HG03025 (cell line): Measurements from ENCODE around the gene SIRT7.

Source experiments
- ATAC-seq: cut with Tn5 transposase; IDR thresholded peaks from one replicate; pipeline ENCODE4 v1.9.1; 2021; ENCODE audit warnings: mild to moderate bottlenecking, moderate library complexity; ENCODE audit not compliant: unreplicated experiment, low FRiP score

Gene SIRT7

DNA sequence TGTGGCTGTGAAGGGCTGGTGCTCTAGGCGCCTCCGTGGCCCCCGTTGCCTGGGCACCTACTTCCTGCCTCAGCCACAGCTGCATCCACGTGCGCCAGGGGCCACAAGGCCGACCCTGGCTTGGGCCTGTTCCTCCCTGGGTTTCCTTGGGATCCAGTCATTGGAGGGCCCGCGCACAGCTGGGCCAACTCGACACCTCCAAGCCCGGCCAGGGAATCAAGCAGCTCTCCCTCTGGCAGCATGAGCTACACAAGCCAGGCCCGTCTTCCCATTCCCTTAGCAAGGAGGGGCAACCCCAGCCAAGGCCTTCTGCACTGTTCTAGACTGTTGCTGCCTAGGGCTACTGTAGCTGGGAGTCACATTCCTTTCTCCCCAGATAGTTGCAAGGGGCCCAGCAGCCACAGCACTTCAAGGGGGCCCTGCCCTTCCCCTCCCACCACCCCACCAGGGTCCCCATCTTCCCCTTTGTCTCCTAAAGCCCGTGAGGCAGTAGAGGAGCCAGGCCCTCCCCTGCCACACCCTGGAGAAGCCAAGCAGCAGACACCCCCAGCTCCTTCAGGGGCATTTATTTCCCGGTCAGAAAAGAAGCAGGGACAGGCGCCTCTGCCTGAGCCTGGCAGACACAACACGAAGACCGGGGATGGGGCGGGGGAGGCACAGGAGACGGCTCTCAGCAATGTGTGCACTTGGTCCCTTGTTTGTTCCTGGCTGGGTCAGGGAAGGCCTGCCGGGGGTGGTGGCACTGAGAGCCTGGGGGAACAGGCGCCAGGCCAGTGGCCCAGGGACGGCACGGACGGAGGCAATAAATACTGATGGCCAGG lies 50.6 kb downstream of the SIRT7 start:
- no peak for ATAC-seq

DNA sequence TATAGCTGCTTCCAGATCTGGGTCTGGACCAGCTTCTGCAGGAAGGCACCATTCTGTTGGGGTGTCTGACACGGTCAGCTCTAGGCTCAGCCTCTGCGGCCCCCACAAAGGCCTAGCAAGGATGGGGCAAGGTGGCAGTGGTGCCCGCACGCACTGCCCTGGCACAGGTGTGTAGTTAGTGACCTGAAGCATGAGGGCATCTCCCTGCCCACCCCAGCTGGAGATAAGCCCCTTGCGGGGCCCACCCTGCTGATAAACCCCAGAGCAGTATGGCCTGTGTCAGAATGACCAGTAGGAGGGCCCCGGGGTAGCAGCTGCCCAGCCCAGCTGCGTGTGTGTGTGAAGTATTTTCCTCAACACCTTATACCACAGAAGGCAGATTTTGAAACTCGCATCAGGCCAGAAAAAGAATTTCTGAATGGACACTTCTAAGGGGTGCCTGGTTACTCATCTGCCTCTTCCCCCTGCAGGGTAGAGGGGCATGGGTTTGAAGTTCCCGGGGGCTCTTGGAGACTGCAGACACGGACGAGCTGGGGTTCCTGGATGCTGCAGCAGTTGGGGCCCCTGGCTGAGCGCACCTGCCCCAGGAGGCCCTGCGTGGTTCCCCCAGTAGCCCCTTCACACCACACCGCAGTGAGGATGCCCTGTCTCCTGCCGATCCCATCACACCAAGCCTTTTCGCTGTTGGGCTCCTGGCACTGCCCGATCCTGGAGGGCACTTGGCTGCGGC lies 51.4 kb downstream of the SIRT7 start:
- ATAC-seq: no peak

DNA sequence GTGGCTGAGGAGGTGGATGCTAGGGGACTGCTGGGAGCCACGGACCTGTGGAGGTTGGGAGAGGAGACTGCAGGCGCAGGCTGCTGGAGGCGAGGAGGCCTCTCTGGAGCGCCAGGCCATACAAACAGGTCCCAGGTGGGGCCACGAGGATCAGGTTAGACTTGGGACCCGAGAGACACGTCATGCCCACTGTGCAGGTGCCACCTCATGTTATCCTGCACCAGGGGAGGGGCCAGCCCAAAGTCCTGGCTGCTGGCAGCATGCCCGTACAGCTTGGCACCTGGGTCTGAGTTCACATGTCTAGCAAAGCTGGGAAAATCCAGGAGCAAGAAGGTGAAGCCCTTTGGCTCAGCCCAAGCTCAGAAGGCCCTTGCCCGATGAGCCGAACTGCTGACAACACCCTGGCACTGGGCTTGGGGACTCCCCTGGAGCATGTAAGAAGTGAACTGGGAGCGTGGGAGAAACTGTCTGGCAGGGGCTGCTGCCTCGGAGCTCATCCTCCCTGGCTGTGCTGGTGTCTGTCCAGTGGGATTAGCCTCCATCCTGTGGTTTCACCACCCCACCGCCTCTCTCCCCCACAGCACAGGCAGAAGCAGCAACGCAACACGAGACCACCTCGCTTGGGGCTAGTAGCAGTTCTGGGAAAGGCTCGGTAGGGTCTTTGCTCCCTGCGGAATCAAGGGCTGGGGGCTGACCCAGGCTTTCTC lies 52.1 kb downstream of the SIRT7 start:
- no peak for ATAC-seq

DNA sequence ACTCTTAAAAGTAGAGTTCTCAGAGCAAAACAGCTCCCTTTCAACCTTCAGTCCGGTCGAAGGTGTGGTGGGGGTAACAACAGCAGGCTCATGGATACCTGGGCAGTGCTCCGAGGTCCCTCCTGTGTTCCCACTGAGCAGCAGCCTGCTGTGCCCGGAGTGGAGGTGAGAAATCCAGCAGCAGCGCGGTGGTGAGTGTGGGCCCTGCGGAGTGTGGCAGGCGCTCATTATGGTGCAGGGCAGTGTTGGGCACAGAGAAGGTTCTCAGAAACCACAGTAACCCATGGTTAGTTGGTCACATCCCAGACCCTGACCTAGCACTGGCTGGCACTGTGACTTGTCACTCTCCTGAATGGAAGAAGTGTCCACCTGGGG lies 52.6 kb downstream of the SIRT7 start:
- ATAC-seq: no peak

DNA sequence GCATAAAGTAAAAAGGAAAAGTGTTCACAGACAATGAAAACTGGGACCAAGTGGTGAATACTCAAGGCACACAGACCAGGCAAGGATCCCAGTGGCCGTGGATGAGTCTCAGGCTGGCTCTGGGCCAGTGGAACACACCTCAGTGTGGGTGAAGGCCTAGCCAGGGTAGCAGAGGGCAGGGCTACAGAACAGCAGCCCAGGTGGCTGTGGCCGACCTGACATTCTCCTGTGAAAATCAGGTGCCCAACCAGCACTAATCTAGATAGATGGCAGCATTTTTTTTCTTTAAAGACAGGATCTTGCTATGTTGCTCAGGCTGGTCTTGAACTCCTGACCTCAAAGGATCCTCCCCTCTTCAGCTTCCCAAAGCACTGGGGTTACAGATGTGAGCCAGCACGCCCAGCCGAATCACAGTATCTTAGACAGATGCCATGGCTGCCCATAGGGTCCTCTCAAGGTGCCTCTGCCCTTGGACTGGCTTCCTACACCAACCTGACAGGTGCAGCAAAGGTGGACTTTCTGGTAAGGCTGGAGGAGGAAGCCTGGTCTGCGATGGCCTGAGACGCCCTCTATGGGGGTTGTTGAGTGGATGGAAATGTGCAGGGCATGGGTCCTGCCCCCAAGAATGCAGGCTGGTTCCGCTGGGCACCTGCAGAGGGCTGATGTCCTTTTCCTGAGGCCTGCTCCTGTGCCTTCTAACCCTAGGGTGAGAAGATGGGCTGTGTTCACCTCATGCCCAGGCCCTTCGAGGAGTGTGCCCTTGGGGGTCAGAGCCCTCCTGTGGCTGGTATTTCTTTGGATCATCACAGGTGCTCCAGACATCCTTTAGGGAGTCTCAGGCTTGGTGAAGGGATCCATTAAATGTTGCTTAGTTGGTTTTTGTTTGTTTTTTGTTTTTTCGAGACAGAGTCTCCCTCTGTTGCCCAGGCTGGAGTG lies 53.9 kb downstream of the SIRT7 start:
- no peak for ATAC-seq

DNA sequence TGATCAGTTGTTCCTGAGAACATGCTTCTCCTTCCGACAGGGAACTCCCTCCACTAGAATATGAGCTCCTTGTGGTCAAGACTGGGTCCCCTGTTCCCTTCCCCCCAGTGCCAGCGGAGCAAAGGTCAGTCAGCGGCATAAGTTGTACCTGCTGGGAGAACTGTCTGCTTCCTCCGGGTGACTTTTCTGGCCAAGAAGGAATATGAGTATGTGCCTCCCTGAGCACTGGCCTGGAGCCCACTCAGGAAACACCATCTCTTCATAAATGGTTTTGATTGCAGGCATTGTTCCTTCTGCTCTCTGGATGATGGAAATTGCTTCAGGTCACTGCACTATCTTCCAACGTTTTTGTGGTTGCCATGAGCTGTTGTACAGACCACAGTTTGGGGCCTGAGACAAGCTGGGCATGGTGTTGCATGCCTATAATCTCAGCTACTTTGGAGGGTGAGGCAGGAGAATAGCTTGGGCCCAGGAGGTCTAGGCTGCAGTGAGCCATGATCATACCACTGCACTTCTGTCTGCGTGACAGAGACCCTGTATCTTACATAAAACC lies 54.8 kb downstream of the SIRT7 start:
- ATAC-seq: no peak
